Activated CD4-positive, alpha-beta T cell treated with anti-CD3 and anti-CD28 coated beads, Interleukin-2, amount 50 U/mL, for 4 hours (primary cell): ENCODE data around the gene RAB12.
"Not testable (repeated sequence)": the region's sequence is repeated elsewhere in the genome, so short reads cannot be mapped to it uniquely, and the experiment has no call there.

ENCODE experiments used
- DNase-seq, 2 experiments: peaks; one replicate each; pipeline ENCODE4 v3.0.0-alpha.2; 2020

The RAB12 gene, protein sequence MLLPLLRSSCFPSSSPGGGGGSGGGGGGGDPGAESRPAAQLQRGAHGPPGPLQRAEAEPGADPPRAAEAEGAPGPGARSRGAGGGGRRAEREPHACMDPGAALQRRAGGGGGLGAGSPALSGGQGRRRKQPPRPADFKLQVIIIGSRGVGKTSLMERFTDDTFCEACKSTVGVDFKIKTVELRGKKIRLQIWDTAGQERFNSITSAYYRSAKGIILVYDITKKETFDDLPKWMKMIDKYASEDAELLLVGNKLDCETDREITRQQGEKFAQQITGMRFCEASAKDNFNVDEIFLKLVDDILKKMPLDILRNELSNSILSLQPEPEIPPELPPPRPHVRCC

DNA sequence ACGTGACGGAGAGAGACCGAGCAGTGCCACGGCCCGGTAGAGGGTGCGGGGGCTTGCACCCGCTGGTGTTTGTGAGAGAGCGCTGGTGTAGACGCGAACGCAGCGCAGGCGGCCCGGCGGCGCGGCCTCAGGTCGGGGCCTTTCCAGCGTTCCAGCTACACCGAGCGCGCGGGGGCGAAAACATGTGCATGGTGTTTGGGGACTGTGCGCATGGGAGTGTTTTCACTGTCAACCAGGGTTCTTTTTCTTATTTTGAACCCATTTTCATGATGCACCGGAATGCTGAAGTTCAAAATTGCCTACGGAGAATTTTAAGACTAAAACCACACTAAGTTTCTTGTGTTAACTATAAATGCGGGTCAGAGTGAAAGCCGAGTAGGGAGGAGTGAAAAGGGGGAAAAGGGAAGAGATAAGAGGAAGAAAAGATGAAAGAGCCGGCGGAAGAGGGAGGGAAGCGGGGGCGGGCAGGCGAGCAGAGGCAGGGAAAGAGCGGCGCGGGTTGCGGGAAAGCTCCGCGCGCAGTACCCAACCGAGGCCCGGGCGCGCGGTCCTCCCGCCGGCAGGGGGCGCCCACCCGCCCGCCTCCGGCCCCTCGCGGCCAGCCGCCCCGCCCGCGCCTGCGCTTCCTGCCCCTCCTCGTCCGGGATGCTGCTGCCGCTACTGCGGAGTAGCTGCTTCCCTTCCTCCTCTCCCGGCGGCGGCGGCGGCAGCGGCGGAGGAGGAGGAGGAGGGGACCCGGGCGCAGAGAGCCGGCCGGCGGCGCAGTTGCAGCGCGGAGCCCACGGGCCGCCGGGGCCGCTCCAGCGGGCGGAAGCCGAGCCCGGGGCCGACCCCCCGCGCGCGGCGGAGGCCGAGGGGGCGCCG lies at the start of gene RAB12:
Gene RAB12, plus strand, starts transcription at position 643 of the 864 bp plus-strand sequence. Its CDS starts 3 bp downstream, at position 646.
- peak; percentile 75 to 80 for DNase-seq

DNA sequence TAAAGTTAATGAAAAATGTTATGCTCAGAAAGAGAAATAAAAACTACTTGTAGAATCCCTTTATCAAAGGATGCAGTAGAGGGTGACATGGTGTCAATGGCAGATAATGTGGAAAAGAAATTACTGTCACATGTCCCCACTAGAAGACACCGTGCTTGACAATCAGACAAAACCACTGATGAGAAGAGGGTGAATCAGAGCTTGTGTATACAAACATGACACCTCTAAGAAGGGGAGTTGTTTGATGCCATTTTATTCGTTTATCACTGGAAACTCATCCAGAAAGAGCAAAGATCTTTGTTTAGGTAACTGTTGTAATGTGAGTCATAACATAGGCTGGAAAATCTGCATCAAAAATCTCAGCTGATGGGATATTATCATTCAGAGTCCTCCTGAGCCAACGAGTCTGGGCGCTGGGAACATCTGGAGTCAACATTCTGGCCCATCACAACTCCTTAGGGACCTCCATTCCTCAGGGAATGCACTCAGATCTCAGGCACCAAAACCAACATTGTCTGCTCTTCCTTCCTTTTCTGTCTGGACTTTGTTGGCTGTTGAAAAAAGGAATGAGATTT lies 49.5 kb upstream of the RAB12 start:
- no peak for DNase-seq

DNA sequence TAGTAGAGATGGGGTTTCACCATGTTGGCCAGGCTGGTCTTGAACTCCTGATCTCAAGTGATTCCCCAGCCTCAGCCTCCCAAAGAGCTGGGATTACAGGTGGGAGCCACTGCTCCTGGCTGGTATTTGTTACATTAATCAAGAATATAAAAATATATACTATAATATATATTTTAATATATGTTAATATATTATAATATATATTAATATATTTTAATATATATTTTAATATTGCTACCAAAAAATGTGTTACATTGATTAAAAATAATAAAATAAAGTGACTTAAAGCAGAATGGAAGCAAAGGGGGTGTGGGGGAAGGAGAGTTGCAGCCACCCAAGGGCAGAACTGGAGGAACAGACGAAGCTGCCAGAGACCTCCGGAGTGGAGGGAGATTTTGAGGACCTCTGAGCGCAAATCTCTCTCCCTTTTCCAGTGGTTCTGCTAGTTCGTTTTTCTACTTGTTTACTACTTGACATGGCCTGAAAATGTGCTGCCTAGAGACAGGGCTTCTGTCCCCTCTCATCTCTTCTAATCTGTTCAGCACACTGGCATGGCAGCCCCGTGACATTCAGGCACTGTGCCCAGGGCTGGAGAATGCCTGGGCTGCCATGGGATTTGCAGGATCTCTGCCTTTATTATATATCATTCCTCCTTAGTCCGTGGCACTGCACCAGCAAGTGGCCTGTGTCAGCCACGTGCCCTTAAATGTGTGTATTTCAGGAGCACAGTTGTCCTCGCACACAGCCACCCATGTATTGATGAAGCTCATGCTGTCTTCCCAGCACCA lies 47.9 kb upstream of the RAB12 start:
- DNase-seq, result no peak

DNA sequence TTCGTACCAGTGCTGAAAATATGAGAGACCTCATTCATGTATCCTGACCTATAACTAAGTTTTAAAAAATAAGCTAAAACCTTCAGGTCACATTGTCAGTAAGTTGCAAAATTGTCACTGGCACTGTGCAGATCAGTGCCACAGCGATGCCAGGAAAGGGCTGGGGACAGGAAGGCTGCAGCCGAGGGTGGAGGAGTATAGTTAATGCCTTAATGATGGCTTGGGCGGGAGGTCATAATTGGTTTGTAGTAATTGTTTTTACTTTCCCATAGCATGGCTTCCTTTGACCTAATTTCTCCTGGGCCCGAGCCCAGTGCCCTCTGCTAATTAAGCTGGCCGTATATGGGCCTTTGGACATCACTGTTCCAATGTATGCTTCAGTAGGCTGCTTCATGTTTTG lies 47.2 kb upstream of the RAB12 start:
- no peak for DNase-seq

DNA sequence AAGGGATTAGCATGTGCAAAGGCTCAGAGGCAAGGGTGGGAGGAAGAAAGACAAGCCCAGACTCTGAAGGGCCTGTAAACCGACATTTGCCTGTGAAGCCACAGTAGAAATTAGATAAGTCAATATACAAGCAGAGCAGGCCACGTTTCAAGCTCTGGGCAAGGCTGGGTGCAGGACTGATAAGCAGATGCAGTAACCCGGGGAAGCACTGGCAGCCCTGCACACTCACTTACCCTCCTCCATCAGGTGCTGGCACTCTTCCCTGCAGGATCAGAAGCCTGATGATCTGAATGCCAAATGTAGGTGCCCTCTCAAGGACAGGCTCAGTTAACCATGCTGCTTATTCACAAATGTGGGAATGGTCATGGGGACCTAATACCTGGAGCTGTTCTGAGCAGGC lies 46.3 kb upstream of the RAB12 start:
- no peak for DNase-seq

DNA sequence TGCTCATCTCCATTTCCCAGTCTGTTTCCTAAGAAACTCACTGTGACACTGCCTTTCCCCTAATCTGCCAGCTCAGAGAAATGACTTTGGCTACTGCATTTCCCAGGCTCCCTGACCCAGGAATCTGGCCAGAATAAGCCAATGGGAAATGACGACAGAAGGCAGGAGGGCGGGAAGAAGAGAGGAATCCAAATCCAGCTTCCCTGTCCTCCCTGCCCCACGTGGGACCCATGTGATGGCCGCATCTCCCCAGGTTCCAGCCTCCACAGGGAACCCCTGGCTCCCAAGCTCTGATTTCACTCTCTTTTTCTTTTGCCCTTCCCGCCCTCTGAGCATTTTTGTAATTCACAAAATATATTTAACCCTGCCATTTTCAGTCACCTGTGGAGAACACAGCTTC lies 37.8 kb upstream of the RAB12 start:
- DNase-seq, result no peak

DNA sequence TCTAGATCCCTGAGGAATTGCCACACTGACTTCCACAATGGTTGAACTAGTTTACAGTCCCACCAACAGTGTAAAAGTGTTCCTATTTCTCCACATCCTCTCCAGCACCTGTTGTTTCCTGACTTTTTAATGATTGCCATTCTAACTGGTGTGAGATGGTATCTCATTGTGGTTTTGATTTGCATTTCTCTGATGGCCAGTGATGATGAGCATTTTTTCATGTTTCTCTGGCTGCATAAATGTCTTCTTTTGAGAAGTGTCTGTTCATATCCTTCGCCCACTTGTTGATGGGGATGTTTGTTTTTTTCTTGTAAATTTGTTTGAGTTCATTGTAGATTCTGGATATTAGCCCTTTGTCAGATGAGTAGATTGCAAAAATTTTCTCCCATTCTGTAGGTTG lies 35.5 kb upstream of the RAB12 start:
- not testable (repeated sequence) for DNase-seq

DNA sequence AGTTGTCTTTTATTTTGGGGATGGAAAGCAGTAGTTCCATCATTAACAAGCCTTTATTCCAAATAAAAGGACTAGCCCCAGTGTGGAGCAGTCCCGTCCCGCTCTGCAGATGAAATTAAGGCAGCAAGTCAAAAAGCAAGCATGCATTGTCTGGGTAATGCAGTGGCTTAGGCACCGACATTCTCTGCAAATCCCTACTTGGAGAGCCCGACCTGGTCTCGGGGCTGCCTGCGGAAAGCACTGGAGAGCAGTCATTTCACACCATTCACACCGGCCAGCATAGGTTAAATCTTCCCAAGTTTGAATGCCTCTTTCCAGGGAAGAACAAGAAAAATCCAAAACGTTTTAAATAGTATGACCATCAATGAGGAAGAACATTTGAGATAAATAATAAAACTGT lies 24.4 kb upstream of the RAB12 start:
- no peak for DNase-seq

DNA sequence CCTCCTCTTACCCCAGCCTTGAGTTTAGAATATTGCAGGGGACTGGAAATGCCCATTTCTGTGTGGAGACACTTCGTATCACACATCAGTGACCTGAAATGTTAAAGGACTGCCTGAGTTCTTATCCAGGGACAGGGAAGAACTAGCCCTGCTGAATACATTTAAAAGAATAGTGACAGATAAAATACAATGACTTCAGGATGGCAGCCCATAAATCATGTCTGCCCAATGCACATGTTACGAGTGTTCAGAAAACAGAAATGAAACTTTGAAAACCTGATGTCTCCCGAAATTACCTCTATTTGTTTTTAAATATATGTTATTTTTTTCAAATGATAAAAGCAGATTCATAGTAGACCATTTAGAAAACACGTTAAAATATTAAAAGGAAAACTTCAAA lies 22.3 kb upstream of the RAB12 start:
- DNase-seq, result no peak

DNA sequence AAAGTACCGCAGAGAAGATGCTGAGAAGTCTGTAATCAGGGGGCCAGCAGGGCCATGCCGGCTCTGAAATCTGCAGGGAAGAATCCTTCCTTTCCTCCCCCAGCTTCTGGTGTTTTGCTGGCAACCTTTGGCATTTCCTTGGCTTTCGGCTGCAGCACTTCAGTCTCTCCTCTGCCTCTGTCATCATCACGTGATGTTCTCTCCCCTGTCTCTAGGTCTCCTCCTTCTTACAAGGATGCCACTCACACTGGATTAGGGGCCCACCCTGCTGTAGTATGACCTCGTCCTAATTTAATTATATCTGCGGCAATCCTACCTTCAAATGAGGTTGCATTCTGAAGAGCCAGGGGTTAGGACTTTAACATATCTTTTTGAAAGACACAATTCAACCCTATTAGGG lies 13.8 kb upstream of the RAB12 start:
- DNase-seq, result no peak

DNA sequence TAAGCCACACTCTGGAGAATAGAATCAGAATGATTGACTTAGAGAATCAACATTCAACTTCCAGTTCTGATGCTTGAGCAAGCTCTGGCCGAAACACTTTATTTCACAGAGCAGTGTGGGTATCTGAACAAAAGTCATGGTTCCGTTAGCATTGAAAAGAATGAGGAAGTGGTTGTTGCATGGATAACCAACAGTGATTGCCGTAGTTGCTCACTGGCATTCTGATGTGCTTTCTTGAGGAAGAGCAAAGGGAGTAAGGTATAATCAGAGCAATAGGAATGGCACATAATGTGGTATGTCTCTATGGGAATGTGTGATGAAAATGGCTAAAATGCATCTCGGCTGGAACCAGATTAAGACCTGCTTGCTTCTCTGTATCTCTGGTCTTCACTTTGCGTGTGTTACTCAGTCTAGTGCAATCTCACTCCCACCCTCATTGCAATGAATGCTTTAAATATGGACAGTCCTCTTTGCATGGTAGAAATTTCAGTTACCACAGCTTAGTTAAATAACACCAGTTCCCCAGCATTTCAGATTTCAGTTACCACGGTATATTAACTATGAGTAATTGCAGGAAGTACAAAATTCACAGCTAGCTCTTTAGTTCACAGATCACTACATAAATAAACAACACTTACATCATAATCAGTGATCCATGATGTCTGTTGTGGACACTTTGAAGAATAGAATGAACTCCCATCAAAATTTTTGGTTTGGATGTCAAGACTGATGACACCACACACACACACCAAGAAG lies 7.8 kb upstream of the RAB12 start:
- no peak for DNase-seq

DNA sequence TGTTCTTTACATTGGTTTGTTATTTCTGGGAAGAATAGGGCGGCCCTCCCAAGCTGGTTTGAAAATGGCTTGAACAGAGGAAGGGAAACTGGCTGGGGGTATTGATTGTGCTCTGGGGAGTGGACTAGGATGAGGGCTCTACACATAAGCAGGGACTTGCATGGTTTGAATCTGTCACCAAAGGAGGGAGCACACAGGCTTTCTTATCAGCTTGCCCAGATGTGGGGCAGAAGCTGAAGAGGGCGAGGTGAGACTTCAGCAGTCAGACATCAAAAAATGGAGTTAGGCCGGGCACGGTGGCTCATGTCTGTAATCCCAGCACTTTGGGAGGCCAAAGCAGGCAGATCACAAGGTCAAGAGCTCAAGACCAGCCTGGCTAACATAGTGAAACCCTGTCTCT lies 7.2 kb upstream of the RAB12 start:
- DNase-seq, result no peak

DNA sequence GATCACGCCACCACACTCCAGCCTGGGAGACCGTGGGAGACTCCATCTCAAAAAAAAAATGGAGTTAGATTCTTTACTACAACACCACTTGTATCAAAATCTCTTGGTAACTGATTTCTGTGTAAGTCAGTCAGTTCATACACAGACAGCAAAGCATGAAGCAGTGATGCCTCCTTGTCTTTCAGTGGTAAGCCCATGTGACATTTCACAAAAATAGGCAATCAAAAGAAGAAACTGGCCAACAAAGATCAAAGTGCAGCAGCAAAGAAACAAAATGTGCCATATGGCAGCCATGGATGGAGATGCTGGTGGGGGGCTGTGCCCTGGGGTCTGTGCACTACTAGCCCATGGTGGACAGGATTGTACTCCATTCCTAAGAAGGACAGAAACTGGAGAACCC lies 6.7 kb upstream of the RAB12 start:
- DNase-seq, result no peak

DNA sequence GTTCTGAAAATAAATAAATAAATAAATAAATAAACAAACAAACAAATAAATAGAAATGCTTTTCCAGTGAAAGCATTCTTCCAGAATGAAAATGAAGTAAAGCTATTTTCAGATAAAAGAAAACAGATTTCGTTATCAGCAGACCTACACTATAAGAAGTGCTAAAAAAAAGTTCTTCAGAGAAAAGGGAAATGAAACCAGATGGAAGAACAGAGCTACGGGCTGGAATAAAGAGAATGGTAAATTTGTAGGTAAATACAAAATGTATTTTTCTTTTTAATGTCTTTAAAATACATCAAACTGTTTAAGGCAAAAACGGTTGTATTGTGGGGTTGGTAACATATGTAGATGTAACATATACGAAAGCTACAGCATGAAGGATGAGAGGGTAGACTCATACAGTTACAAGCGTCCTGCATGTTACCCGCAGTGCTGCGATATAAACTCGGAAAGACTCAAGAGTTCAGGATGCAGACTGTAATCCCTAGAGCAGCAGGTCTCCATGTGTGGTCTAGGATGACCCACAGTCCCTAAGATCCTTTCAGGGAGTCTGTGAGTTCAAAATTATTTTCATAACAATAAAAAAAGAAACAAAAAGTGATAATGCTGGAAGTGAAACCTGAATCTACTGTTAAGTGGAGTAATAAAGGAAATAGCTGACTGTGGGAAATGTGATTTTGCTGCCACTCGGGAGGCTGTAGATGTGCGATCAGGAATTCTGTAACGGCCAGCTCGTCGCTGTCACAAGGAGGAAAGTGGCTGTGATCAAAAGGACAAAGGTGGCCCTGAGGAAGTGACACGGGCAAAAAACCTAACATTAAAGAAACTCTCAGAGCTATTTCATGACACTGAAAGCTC lies 5.3 kb upstream of the RAB12 start:
- no peak for DNase-seq

DNA sequence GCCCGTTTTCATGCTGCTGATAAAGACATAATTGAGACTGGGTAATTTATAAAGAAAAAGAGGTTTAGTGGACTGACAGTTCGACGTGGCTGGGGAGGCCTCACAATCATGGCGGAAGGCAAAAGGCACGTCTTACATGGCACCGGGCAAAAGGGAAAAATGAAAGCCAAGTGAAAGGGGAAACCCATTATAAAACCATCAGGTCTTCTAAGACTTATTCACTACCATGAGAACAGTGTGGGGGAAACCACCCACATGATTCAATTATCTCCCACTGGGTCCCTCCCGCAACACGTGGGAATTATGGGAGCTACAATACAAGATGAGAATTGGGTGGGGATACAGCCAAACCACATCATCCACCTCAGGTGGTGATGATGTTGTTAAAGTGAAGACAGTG lies 3.3 kb upstream of the RAB12 start:
- no peak for DNase-seq

DNA sequence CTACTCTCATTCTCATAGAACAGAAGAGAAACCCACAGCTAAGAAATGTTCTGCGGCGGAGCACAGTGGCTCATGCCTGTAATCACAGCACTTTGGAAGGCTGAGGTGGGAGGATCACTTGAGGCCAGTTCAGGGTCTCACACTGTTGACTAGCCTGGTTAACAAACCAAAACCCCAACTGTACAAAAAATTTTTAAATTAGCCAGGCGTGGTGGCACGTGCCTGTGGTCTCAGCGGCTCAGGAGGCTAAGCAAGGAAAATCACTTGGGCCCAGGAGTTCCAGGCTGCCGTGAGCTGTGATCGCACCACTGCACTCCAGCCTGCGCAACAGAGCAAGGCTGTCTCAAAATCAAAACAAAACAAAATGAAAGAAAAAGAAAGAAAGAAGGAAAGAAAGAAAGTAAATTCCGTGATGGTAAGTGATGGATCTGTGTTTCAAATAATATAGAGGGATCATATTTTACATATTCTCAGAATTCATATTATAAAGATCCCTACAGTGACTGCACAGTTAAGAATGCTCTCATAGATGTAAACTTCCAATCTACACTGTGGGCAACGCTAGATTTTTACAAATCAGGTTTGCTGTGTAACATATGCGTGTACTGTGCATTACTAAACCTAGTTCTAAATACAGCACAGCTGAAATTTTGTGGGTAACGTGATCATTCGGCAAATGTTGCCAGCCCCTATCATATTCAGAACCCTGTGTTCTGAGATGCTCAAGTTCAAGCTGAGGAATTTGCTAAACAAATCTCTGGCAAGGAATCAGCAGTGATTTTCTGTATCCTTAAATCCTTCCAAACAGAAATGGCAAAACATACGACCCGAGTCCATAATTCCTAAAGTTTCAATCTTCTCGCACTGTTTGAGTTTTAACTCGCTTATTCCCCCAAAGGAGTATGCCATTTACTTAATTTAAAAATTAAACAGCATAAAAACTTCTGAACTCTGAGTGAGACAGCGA lies 1.2 kb upstream of the RAB12 start:
- no peak for DNase-seq

DNA sequence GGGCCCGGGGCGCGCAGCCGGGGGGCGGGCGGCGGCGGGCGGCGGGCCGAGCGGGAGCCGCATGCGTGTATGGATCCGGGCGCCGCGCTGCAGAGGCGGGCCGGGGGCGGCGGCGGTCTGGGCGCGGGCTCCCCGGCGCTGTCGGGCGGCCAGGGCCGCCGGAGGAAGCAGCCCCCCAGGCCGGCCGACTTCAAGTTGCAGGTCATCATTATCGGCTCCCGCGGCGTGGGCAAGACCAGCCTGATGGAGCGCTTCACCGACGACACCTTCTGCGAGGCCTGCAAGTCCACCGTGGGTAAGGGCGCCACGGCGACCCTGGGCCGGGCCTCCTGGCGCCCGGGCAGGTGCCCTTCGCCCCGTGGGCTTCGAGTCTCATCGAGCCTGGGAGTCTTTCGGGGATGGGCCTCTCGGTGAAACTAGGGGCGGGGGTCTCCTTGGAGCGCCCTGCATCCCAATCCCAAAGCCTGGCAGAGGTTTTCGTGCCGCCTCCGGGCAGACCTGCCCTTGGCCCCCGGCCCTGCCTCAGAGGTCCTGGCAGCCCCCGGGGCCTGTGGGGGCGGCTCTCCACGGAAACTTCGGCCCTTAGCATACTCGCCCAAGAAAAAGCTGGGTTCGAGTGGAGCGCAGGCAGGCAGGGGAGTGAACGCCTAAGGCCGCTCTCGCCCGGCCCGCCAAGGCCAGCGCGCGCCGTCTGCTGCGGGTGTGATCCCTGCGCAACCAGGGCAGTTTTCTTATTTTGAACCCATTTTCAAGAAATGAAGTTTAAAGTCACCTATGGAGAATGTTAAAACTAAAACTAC lies 622 bp downstream of the RAB12 start:
- DNase-seq, result no peak

DNA sequence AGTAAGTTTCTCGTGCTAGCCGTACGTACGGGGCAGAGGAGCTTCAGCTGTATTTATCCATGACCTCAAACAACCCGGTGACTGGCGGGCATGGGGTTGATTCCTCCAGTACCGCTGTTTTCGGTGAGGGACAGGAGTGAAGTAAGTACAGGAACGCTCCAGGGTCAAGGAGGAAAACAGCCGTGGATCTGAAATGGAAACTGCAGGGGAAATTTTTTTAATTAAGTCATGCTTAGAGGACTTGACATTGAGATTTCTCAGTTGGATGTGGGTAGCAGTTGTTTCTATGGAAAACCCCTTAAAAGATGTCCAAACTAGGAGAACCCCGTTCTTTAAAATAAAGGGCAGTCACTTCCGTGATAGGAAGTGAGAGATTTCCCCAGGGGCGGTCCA lies 1.2 kb downstream of the RAB12 start:
- no peak for DNase-seq

DNA sequence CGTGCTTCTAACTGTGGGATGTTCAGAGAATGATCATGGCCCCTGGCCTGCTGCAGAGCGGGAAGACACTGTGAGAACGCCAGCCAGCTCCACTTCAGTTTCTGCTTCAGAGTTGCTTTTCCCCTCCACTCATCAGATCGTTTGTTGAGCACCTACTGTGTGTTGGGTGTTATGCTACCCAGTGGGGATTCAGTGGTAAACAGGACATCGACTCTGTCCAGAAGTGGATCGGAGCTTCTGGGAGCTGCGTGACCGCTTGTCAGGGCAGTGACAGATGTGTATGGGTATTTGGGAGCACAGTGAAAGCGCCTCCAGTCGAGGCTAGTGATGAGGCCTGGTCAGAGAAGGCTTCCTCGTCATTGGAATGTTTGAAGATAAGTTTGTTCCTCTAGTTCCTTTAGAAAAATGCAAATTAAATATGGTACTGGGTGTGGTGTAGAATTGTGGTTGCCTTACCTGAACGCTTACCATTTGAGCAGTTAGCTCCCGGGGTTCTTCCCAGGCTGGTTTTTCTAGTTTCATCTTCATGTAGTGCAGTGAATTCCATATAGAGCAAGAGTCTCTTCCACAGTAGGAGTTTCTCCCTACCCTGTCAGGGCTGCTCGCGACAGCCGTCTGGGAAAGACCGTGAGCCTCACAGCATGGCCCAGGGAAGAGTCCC lies 2.8 kb downstream of the RAB12 start:
- DNase-seq, result no peak
